Endodermal cell (in vitro differentiated cells): ENCODE data around the gene LCP2. TPM values are rescaled to one million over a fixed set of nuclear protein-coding genes. Genes with fewer than 3 reads are reported as not detected.

Experiments used
- DNase-seq: peaks from one replicate; pipeline ENCODE4 v3.0.0-alpha.2; 2017
- H3K27ac ChIP-seq: 2 replicates; pipeline ENCODE4 v1.5.1; 2013; ENCODE audit warnings: mild to moderate bottlenecking, low read depth, low read length, moderate library complexity
- H3K27me3 ChIP-seq: 2 replicates; pipeline ENCODE4 v1.6.1; 2013; ENCODE audit warnings: mild to moderate bottlenecking, low read length, moderate library complexity; ENCODE audit not compliant: insufficient read depth, control insufficient read depth, poor library complexity, severe bottlenecking
- H3K36me3 ChIP-seq: 2 replicates; pipeline ENCODE4 v1.7.0; 2013; ENCODE audit warnings: mild to moderate bottlenecking, low read length, moderate library complexity; ENCODE audit not compliant: control insufficient read depth, insufficient read depth
- H3K4me1 ChIP-seq: one replicate; pipeline ENCODE4 v1.7.0; 2013; ENCODE audit warnings: low read length; ENCODE audit not compliant: control insufficient read depth, insufficient read depth
- H3K4me3 ChIP-seq: 2 replicates; pipeline ENCODE4 v1.5.1; 2013; ENCODE audit warnings: mild to moderate bottlenecking, low read length, moderate library complexity
- H3K9ac ChIP-seq: 2 replicates; pipeline ENCODE4 v1.6.1; 2013; ENCODE audit warnings: mild to moderate bottlenecking, low read length, moderate library complexity; ENCODE audit not compliant: poor library complexity, severe bottlenecking; ENCODE audit errors: extremely low read depth
- H3K9me3 ChIP-seq: 2 replicates; pipeline ENCODE4 v1.6.1; 2013; ENCODE audit warnings: mild to moderate bottlenecking, low read length, moderate library complexity; ENCODE audit not compliant: control insufficient read depth
- H3K27ac Mint-ChIP-seq: 2 replicates; pipeline ENCODE4 v1.8.0; 2020; ENCODE audit warnings: mixed read lengths
- H3K27me3 Mint-ChIP-seq: 2 replicates; pipeline ENCODE4 v1.8.0; 2021; ENCODE audit warnings: mild to moderate bottlenecking, mixed read lengths; ENCODE audit not compliant: insufficient read depth
- H3K36me3 Mint-ChIP-seq: 2 replicates; pipeline ENCODE4 v1.8.0; 2020; ENCODE audit warnings: low read depth, mixed read lengths
- H3K4me1 Mint-ChIP-seq: 2 replicates; pipeline ENCODE4 v1.8.0; 2020; ENCODE audit warnings: mixed read lengths
- H3K4me3 Mint-ChIP-seq: 2 replicates; pipeline ENCODE4 v1.8.0; 2020; ENCODE audit warnings: mild to moderate bottlenecking, moderate library complexity, mixed read lengths
- H3K9me3 Mint-ChIP-seq: 2 replicates; pipeline ENCODE4 v1.8.0; 2020; ENCODE audit warnings: mild to moderate bottlenecking, mixed read lengths
- WGBS, 2 experiments: methylation state at CpG; one replicate each; pipeline versions ENCODE4 v1.1.5 to v1.1.7; 2013; ENCODE audit warnings: missing lambda C conversion rate in 2 of 2, mixed read lengths in 1 of 2; ENCODE audit not compliant: insufficient coverage in 1 of 2, insufficient read length in 1 of 2; 5-methylcytosine and 5-hydroxymethylcytosine counted together
- long read RNA-seq, 4 experiments: library from polyadenylated mRNA in 2 of 4; library from RNA in 1 of 4; library from capped mRNA in 1 of 4; stranded (forward) in 3 of 4; unstranded in 1 of 4; transcript quantifications; one replicate each; pipeline ENCODE4 v2.0.0, GENCODE V29; 2020 to 2021; ENCODE audit warnings: inconsistent platforms in 1 of 4
- polyA plus RNA-seq, 2 experiments: library from polyadenylated mRNA; stranded (reverse); fragments of 50-300 nt; gene quantifications; one replicate each; pipeline ENCODE4 v1.2.3, GENCODE V29; 2013
- total RNA-seq, 2 donors: library from RNA; stranded (reverse); fragmentation: NEBNext Ultra II Directional in 1 of 2; extraction: Animal tissue kit (Norgen Biotek cat#: 25700) in 1 of 2; gene quantifications; 2 replicates in 1 of 2; 3 replicates in 1 of 2; pipeline ENCODE4 v1.2.1, GENCODE V29; 2021
- TF ChIP-seq, protein P1 (sequence below): fragments of 200-600 bp; sonication (generic); conservative IDR thresholded peaks from 2 replicates; pipeline ENCODE4 v1.5.0; 2021; ENCODE audit warnings: antibody characterized with exemption, mild to moderate bottlenecking

The LCP2 gene
- under 1 TPM in 1 of 2 donors, not detected in 1; 0.11 TPM for total RNA-seq
- not detected for polyA plus RNA-seq (2013, experiment 1 of 2)
- polyA plus RNA-seq (2013, experiment 2 of 2), result not detected
- long read RNA-seq, experiment 1, result 0 reads
- long read RNA-seq, experiment 2, result 0 reads
- long read RNA-seq, experiment 3, partial matches to known transcripts, result 2 of 3 reads
- long read RNA-seq, experiment 3, other reads (novel, unspliced or antisense), result 1 of 3 reads
- long read RNA-seq, experiment 4, result 0 reads

DNA sequence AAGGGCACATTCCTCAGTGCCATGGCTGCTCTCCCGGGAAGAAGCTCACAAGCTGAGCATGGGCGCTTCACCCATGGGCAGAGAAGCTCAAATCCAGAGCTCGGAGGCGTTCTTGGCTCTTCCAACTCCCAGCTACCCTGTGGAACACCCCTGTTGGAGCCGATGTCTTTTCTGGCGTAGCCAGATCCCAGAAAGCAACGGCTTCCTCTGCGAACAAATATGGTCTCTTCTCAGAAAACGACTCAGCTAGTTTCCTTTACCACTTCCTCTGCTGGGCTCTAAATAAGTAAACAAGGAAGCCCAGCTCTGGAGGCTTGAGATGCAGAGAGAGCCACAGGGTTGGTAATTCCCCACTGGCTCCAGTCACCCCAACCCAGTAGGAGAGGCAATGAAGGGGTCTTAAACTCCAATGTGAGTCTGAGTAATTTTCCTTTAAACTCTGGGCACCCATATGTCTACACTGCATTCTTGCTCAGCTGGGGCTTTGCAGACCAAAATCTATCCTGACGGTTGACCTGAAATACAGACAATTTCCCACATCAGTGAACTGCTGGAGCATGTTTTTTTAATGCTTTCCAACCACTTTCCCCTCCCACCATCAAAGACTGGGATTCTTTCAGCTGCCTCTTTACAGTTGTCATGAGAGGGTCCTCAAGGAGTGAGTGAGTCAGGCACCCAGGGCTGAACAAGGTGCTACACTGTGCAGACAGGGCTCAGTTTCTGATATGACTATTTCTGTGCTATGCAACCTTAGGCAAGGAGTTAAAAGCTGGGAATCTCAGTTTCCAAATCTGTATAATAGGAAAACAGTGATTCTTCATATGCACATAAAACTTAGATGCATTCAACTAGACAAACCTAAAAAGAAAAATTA, at the start of gene LCP2:
LCP2 (minus strand) TSS at position 189 of the 874 bp plus-strand sequence; CDS start at position 23, 166 bp downstream.
- Histone ChIP-seq H3K4me3 (no peak within 1 kb of the TSS), H3K9me3 (no peaks in the 10 kb centered on the region), H3K9ac (no peak within 1 kb of the TSS), H3K36me3 (no peaks in the 10 kb centered on the region), H3K27me3 (peaks cover 43% of the 10 kb centered on the region), H3K4me1 (no peaks in the 10 kb centered on the region), H3K27ac (no peak within 1 kb of the TSS)
- no peak within 1 kb of the TSS for H3K4me3 Mint-ChIP-seq
- H3K9me3 Mint-ChIP-seq, result no peaks in the 10 kb centered on the region
- no peaks in the 10 kb centered on the region for H3K36me3 Mint-ChIP-seq
- H3K4me1 Mint-ChIP-seq, result peaks cover 7% of the 10 kb centered on the region
- H3K27me3 Mint-ChIP-seq, result peaks cover 23% of the 10 kb centered on the region
- TF ChIP-seq, protein P1, sequence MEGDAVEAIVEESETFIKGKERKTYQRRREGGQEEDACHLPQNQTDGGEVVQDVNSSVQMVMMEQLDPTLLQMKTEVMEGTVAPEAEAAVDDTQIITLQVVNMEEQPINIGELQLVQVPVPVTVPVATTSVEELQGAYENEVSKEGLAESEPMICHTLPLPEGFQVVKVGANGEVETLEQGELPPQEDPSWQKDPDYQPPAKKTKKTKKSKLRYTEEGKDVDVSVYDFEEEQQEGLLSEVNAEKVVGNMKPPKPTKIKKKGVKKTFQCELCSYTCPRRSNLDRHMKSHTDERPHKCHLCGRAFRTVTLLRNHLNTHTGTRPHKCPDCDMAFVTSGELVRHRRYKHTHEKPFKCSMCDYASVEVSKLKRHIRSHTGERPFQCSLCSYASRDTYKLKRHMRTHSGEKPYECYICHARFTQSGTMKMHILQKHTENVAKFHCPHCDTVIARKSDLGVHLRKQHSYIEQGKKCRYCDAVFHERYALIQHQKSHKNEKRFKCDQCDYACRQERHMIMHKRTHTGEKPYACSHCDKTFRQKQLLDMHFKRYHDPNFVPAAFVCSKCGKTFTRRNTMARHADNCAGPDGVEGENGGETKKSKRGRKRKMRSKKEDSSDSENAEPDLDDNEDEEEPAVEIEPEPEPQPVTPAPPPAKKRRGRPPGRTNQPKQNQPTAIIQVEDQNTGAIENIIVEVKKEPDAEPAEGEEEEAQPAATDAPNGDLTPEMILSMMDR, result no peak
- WGBS, 2 experiments, result 93% methylated on average over 7 to 10 of the region's 10 CpGs
- no peak for DNase-seq
- H3K27ac Mint-ChIP-seq, result no peak within 1 kb of the TSS

DNA sequence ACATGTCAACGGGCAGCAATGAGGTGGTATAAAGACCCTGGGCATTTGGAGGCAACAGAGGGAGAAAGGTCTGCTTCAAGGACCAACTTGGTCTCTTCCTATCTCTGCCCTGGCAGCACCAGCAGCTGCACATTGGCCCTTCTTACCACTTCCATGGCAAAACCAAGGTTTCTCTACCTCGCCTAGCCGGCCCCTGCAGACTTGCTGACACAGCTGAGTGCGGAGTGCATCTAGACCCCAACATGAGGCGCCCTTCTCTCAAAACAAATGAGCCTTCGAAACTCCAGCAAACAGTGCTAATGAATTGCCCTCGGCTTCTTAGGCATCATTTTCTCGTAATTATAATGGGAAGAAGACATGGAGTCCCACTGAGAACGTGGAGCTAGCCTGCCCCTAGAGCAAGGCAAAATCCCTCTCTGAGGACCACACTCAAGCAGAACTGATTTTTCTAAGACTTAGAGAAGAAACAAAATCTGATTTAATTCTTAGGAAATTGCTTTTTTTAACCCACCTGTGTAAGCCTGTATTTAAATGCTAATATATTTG, 49.5 kb upstream of the LCP2 start:
- TF ChIP-seq, protein P1, result no peak
- 80 to 92% methylated on average over 6 to 9 of the region's 9 CpGs for WGBS, 2 experiments
- H3K4me1 ChIP-seq, result no peaks in the 10 kb centered on the region
- H3K36me3 ChIP-seq, result no peaks in the 10 kb centered on the region
- Mint-ChIP-seq H3K27ac (no peak overlapping the region), H3K4me3 (no peak overlapping the region), H3K9me3 (peaks cover 10% of the 10 kb centered on the region), H3K36me3 (no peaks in the 10 kb centered on the region), H3K4me1 (peaks cover 8% of the 10 kb centered on the region), H3K27me3 (peaks cover 97% of the 10 kb centered on the region)
- no peak overlapping the region for H3K27ac ChIP-seq
- DNase-seq, result no peak
- H3K9ac ChIP-seq, result no peak overlapping the region
- no peak overlapping the region for H3K4me3 ChIP-seq
- H3K27me3 ChIP-seq, result peaks cover 93% of the 10 kb centered on the region
- peaks cover 38% of the 10 kb centered on the region for H3K9me3 ChIP-seq

DNA sequence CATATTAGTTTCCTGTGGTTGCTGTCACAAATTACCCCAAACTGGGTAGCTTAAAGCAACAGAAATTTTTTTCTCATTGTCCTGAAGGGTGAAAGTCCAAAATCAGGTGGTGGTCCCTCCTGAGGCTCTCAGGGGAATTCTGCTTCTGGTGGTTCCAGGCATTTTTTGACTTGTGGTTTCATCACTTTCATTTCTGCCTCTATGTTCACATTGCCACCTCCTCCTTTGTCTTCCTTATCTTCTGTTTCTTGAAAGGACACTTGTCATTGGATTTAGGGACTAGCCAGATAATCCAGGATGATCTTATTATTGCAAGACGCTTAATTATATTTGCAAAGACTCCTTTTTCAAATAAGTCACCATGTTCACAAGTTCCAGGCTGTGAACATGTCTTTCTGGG, 48.4 kb upstream of the LCP2 start:
- peaks cover 8% of the 10 kb centered on the region for H3K4me1 Mint-ChIP-seq
- WGBS, 2 experiments, result 77 to 100% methylated on average over 1 of the region's 1 CpG
- Histone ChIP-seq H3K4me3 (no peak overlapping the region), H3K27ac (no peak overlapping the region), H3K9ac (no peak overlapping the region), H3K27me3 (peaks cover 85% of the 10 kb centered on the region), H3K9me3 (peaks cover 49% of the 10 kb centered on the region), H3K36me3 (no peaks in the 10 kb centered on the region), H3K4me1 (no peaks in the 10 kb centered on the region)
- H3K4me3 Mint-ChIP-seq, result no peak overlapping the region
- peaks cover 95% of the 10 kb centered on the region for H3K27me3 Mint-ChIP-seq
- TF ChIP-seq, protein P1, result no peak
- H3K36me3 Mint-ChIP-seq, result no peaks in the 10 kb centered on the region
- DNase-seq, result peak; percentile 20
- H3K9me3 Mint-ChIP-seq, result peaks cover 21% of the 10 kb centered on the region
- H3K27ac Mint-ChIP-seq, result no peak overlapping the region
